Renal cortex interstitium (tissue), 11 donors: ENCODE results near the gene MAGEA2. TPM values are rescaled to one million over a fixed set of nuclear protein-coding genes. Genes with fewer than 3 reads are reported as not detected.
"Not testable (repeated sequence)": the region's sequence is repeated elsewhere in the genome, so short reads cannot be mapped to it uniquely, and the experiment has no call there.

Source experiments
- DNase-seq, 11 donors: peaks; one replicate each; pipeline ENCODE4 v3.0.0-alpha.2; 2013; ENCODE audit warnings: low read depth in 9 of 11, low spot score in 4 of 11; ENCODE audit errors: extremely low read depth in 1 of 11
- polyA plus RNA-seq, 3 donors: library from polyadenylated mRNA; unstranded; fragments of 120-200 nt; gene quantifications; one replicate each; pipeline ENCODE4 v1.2.1, GENCODE V29; 2013; ENCODE audit not compliant: insufficient read length in 3 of 3

MAGEA2 gene
- polyA plus RNA-seq, 3 donors = not detected

GRCh38 chrX:152713815-152714787 is 39.5 kb downstream of the MAGEA2 start, which contains the start of gene MAGEA2B:
Gene MAGEA2B, plus strand, starts transcription at chrX:152714628. Its CDS starts 2,479 bp downstream, at chrX:152717107.
- not testable (repeated sequence) for DNase-seq

GRCh38 chrX:152713195-152713594 is 40.4 kb downstream of the MAGEA2 start:
- not testable (repeated sequence) for DNase-seq

DNA sequence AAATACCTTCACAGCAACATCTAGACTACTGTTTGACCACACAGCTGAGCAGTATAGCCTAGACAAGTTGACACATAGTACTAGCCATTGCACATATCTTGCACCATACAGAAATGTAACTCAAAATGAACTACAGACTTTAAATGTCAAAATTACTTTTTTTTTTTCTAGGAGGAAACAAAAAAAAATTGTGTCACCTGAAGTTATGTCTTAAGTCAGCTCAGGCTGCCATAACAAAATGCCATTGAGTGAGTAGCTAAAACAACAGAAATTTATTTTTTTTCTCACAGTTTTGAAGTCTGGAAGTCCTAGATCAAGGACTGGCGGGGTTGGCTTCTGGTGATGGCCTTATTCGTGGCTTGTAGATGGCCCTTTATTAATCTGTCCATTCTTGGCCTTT is 44.5 kb downstream of the MAGEA2 start, which contains the start of gene CSAG2:
Gene CSAG2, minus strand, starts transcription at position 101 of the 400 bp plus-strand sequence. CDS start 161 bp downstream, outside the sequence.
- not testable (repeated sequence) for DNase-seq

DNA sequence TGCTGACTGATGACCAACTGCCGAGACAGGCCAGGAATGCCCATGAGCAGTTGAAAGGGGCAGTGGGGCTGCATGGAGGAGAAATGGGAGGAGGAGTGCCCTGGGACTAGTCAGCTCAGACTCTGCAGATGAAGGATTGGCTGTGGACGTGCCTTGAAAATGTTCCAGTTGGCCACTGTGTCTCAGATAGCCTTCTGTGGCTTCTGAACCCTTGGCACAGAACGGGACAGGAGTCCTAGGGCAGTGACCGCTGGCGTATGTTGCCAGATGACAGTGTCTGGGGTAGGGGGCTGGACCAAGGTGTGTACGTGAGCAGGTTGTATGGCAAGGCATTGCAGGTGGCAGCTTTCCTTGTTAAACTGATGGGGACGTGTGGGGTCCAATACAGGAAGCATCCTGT is 47.1 kb downstream of the MAGEA2 start:
- DNase-seq = not testable (repeated sequence)

- DNase-seq = not testable (repeated sequence)
Observed at GRCh38 chrX:152700390-152700789, 53.3 kb downstream of the MAGEA2 start.

Other genes with a start within 250 kb of the MAGEA2 start
- gene GABRQ, start 115.9 kb downstream of the MAGEA2 start, polyA plus RNA-seq = 1 to 10 TPM; 1.2 to 1.6 (median 1.3) TPM
- not detected for gene MAGEA3, start 55.0 kb downstream of the MAGEA2 start, polyA plus RNA-seq
- gene CSAG2, start 44.6 kb downstream of the MAGEA2 start, polyA plus RNA-seq = not detected
- gene MAGEA2B, start 39.2 kb downstream of the MAGEA2 start, polyA plus RNA-seq = not detected
- not detected for gene CSAG1, start 20.1 kb downstream of the MAGEA2 start, polyA plus RNA-seq
- gene MAGEA12, start 20.1 kb downstream of the MAGEA2 start, polyA plus RNA-seq = not detected
- not detected for gene CSAG3, start 5.4 kb upstream of the MAGEA2 start, polyA plus RNA-seq
- not detected for gene MAGEA6, start 15.8 kb upstream of the MAGEA2 start, polyA plus RNA-seq
- 100 to 1,000 TPM; 114 to 130 (median 114) TPM for gene CETN2, start 76.9 kb upstream of the MAGEA2 start, polyA plus RNA-seq
- gene NSDHL, start 77.2 kb upstream of the MAGEA2 start, polyA plus RNA-seq = 10 to 100 TPM; 30.0 to 32.8 (median 30.9) TPM
- 10 to 100 TPM; 37.3 to 52.4 (median 48.5) TPM for gene ZNF185, start 144.2 kb upstream of the MAGEA2 start, polyA plus RNA-seq
- under 1 TPM; 0.16 to 0.39 (median 0.30) TPM for gene PNMA5, start 240.3 kb upstream of the MAGEA2 start, polyA plus RNA-seq